IMR-90 (cell line): Measurements from ENCODE around the gene FAM186B. TPM values are rescaled to one million over a fixed set of nuclear protein-coding genes. Genes with fewer than 3 reads are reported as not detected.

Source experiments
- ATAC-seq: fragments of 200-7000 bp; cut with Tn5 transposase; 2 replicates; pipeline ENCODE4 v1.9.1; 2020; ENCODE audit warnings: low read depth, mild to moderate bottlenecking, moderate library complexity
- BruUV-seq: library from RNA; stranded (reverse); fragments of 400-500 nt; replicated peaks from 2 replicates; lab custom pipeline; 2021; lab: Mats Ljungman, UMichigan
- CTCF ChIA-PET: fragments of 300-600 bp; formaldehyde crosslinking; extraction: SDS; loops from one replicate; lab custom pipeline; 2021; ENCODE audit warnings: antibody characterized with exemption; lab: Yijun Ruan, JAX
- POLR2A ChIA-PET: fragments of 300-600 bp; sonication (Branson Sonifier 250); formaldehyde crosslinking; loops from one replicate; lab custom pipeline; 2022; ENCODE audit warnings: antibody characterized with exemption; ENCODE audit not compliant: unreplicated experiment; lab: Charles Lee
- DNase-seq: peaks from one replicate; pipeline ENCODE4 v3.0.0; 2013
- H2AFZ ChIP-seq: replicated peaks from 2 replicates; pipeline ENCODE3; 2013; ENCODE audit warnings: low read length, mild to moderate bottlenecking; ENCODE audit not compliant: poor library complexity
- H2AK5ac ChIP-seq: 2 replicates; pipeline ENCODE4 v1.6.1; 2013; ENCODE audit warnings: low read depth, low read length, inconsistent platforms
- H2AK9ac ChIP-seq: replicated peaks from 2 replicates; pipeline ENCODE3; 2013; ENCODE audit warnings: mild to moderate bottlenecking, low read depth, low read length, moderate library complexity; ENCODE audit not compliant: poor library complexity
- H2BK120ac ChIP-seq: 2 replicates; pipeline ENCODE4 v1.6.1; 2013; ENCODE audit warnings: low read depth, low read length, inconsistent platforms
- H2BK15ac ChIP-seq: 3 replicates; pipeline ENCODE4 v1.6.1; 2013; ENCODE audit warnings: low read depth, low read length, inconsistent platforms
- H2BK20ac ChIP-seq: 2 replicates; pipeline ENCODE4 v1.6.1; 2013; ENCODE audit warnings: low read depth, mild to moderate bottlenecking, inconsistent platforms, low read length, moderate library complexity
- H2BK5ac ChIP-seq: 2 replicates; pipeline ENCODE4 v1.6.1; 2013; ENCODE audit warnings: mild to moderate bottlenecking, low read depth, low read length, inconsistent platforms; ENCODE audit not compliant: poor library complexity, severe bottlenecking
- H3K14ac ChIP-seq: replicated peaks from 2 replicates; pipeline ENCODE4 v1.6.1; 2013; ENCODE audit warnings: low read depth, low read length, inconsistent platforms
- H3K18ac ChIP-seq: 2 replicates; pipeline ENCODE4 v1.6.1; 2013; ENCODE audit warnings: low read depth, low read length, control low read depth
- H3K23ac ChIP-seq: 2 replicates; pipeline ENCODE4 v1.6.1; 2013; ENCODE audit warnings: low read depth, low read length, inconsistent platforms
- H3K27ac ChIP-seq: 2 replicates; pipeline ENCODE4 v1.5.1; 2013; ENCODE audit warnings: mild to moderate bottlenecking, control low read depth, low read length; ENCODE audit not compliant: insufficient read depth
- H3K27me3 ChIP-seq: 2 replicates; pipeline ENCODE4 v1.6.1; 2013; ENCODE audit warnings: low read length; ENCODE audit not compliant: control insufficient read depth, insufficient read depth
- H3K36me3 ChIP-seq: 2 replicates; pipeline ENCODE4 v1.6.1; 2013; ENCODE audit warnings: low read length, mixed read lengths; ENCODE audit not compliant: control insufficient read depth, insufficient read depth
- H3K4ac ChIP-seq: 2 replicates; pipeline ENCODE4 v1.6.1; 2013; ENCODE audit warnings: low read depth, low read length, inconsistent platforms
- H3K4me1 ChIP-seq: 2 replicates; pipeline ENCODE4 v1.6.1; 2013; ENCODE audit warnings: low read length, mixed read lengths; ENCODE audit not compliant: control insufficient read depth, insufficient read depth
- H3K4me2 ChIP-seq: 2 replicates; pipeline ENCODE4 v1.6.1; 2013; ENCODE audit warnings: low read depth, mild to moderate bottlenecking, control low read depth, low read length, moderate library complexity
- H3K4me3 ChIP-seq: 2 replicates; pipeline ENCODE4 v1.5.1; 2013; ENCODE audit warnings: low read depth, mild to moderate bottlenecking, control low read depth, low read length, moderate library complexity; ENCODE audit not compliant: insufficient read depth
- H3K56ac ChIP-seq: 2 replicates; pipeline ENCODE4 v1.6.1; 2013; ENCODE audit warnings: low read length, inconsistent platforms; ENCODE audit not compliant: insufficient read depth; ENCODE audit errors: extremely low read depth
- H3K79me1 ChIP-seq, 2 experiments: 2 replicates each; pipeline ENCODE4 v1.6.1; 2013; ENCODE audit warnings: low read length in 2 of 2, inconsistent platforms in 1 of 2, low read depth in 1 of 2
- H3K9ac ChIP-seq: 2 replicates; pipeline ENCODE4 v1.6.1; 2013; ENCODE audit warnings: low read depth, low read length, control low read depth
- H3K9me1 ChIP-seq: 2 replicates; pipeline ENCODE4 v1.6.1; 2013; ENCODE audit warnings: low read length, inconsistent platforms; ENCODE audit not compliant: insufficient read depth
- H3K9me3 ChIP-seq: 2 replicates; pipeline ENCODE4 v1.6.1; 2013; ENCODE audit warnings: low read length; ENCODE audit not compliant: control insufficient read depth, insufficient read depth
- H4K20me1 ChIP-seq: 2 replicates; pipeline ENCODE4 v1.6.1; 2013; ENCODE audit warnings: low read length, inconsistent platforms; ENCODE audit not compliant: insufficient read depth
- H4K5ac ChIP-seq: 2 replicates; pipeline ENCODE4 v1.6.1; 2013; ENCODE audit warnings: mild to moderate bottlenecking, low read depth, low read length, control low read depth
- H4K8ac ChIP-seq, 2 experiments: 2 replicates each; pipeline ENCODE4 v1.6.1; 2013; ENCODE audit warnings: low read depth in 2 of 2, low read length in 2 of 2, control low read depth in 1 of 2, inconsistent platforms in 1 of 2
- H4K91ac ChIP-seq: 2 replicates; pipeline ENCODE4 v1.6.1; 2013; ENCODE audit warnings: low read depth, low read length, inconsistent platforms; ENCODE audit not compliant: insufficient read depth
- CEBPB ChIP-seq: IDR thresholded peaks from 2 replicates; pipeline ENCODE4 v1.6.1; 2012; ENCODE audit warnings: low read depth, low read length, improper control_type of control experiment
- CHD1 ChIP-seq: IDR thresholded peaks from 2 replicates; pipeline ENCODE4 v1.6.1; 2012; ENCODE audit warnings: low read depth, low read length, improper control_type of control experiment
- CTCF ChIP-seq: conservative IDR thresholded peaks from 2 replicates; pipeline ENCODE4 v1.5.1; 2012; ENCODE audit warnings: mild to moderate bottlenecking, low read depth, low read length, improper control_type of control experiment
- ELK1 ChIP-seq: fragments of 150-350 bp; IDR thresholded peaks from 2 replicates; pipeline ENCODE4 v1.6.1; 2016; ENCODE audit warnings: low read depth, mild to moderate bottlenecking, low read length, moderate library complexity, borderline replicate concordance
- FOS ChIP-seq: fragments of 150-350 bp; IDR thresholded peaks from 2 replicates; pipeline ENCODE4 v1.6.1; 2016; ENCODE audit warnings: low read depth, low read length
- MAZ ChIP-seq: IDR thresholded peaks from 2 replicates; pipeline ENCODE4 v1.6.1; 2012; ENCODE audit warnings: low read depth, mild to moderate bottlenecking, low read length, improper control_type of control experiment, moderate library complexity, borderline replicate concordance
- POLR2A ChIP-seq: IDR thresholded peaks from 2 replicates; pipeline ENCODE4 v1.6.1; 2012; ENCODE audit warnings: mild to moderate bottlenecking, low read depth, low read length
- RAD21 ChIP-seq: IDR thresholded peaks from 2 replicates; pipeline ENCODE4 v1.6.1; 2012; ENCODE audit warnings: low read length, improper control_type of control experiment
- RFX5 ChIP-seq: IDR thresholded peaks from 2 replicates; pipeline ENCODE4 v1.8.0; 2012; ENCODE audit warnings: low read depth, mild to moderate bottlenecking, low read length, moderate library complexity
- USF2 ChIP-seq: fragments of 150-350 bp; IDR thresholded peaks from 2 replicates; pipeline ENCODE4 v1.6.1; 2017; ENCODE audit warnings: mild to moderate bottlenecking, antibody characterized with exemption, low read length, low read depth
- WGBS, 2 experiments: methylation state at CpG; one replicate each; pipeline versions ENCODE4 v1.1.5 to v1.1.7; 2013; ENCODE audit warnings: missing lambda C conversion rate in 2 of 2; ENCODE audit not compliant: insufficient read length in 1 of 2; ENCODE audit errors: extremely low coverage in 2 of 2; 5-methylcytosine and 5-hydroxymethylcytosine counted together
- dilution Hi-C: fragments of 300-500 bp; cut with HindIII; formaldehyde crosslinking; loops from one replicate; pipeline ENCODE4 v1.14.3; 2018; ENCODE audit warnings: low sequenced_read_pairs; ENCODE audit not compliant: unreplicated experiment
- in situ Hi-C: fragments of 300-500 bp; cut with MboI; formaldehyde crosslinking; loops from 3 replicates; pipeline ENCODE4 v1.14.3; 2019; ENCODE audit warnings: low sequenced_read_pairs, inconsistent platforms, mixed read lengths
- intact Hi-C: fragments of 100-400 bp; cut with micrococcal nuclease; formaldehyde crosslinking; loops from 2 replicates; pipeline ENCODE4 v1.10.0; 2022
- polyA plus RNA-seq, 3 experiments: library from polyadenylated mRNA; depleted of rRNA; stranded (reverse); fragments of >200 nt; gene quantifications; 2 replicates each; pipeline ENCODE4 v1.2.3, GENCODE V29; 2012; ENCODE audit warnings: low replicate concordance in 1 of 3
- total RNA-seq: library from RNA; depleted of rRNA; stranded (reverse); fragments of >200 nt; gene quantifications from 2 replicates; pipeline ENCODE4 v1.2.3, GENCODE V29; 2012

Gene FAM186B
- total and polyA plus RNA-seq, 2 of the 4 experiments (the other 2 are of a cell fraction): 0.10 to 0.18 TPM

GRCh38 chr12:49546481-49546880, 59.0 kb downstream of the FAM186B start:
- no TSS peak for BruUV-seq
- Histone ChIP-seq H3K9ac (no peak overlapping the region), H3K4me3 (no peak overlapping the region), H2BK120ac (no peak overlapping the region), H3K36me3 (no peaks in the 10 kb centered on the region), H3K27me3 (peaks cover 81% of the 10 kb centered on the region), H3K4ac (no peak overlapping the region), H3K9me3 (no peaks in the 10 kb centered on the region), H3K18ac (no peak overlapping the region), H3K23ac (no peak overlapping the region), H3K79me1 (no peaks in the 10 kb centered on the region), H2AK9ac (no peak overlapping the region), H4K91ac (no peak overlapping the region), H3K4me1 (peaks cover 3% of the 10 kb centered on the region; the same call in 1 of the 2 replicates), H4K20me1 (no peaks in the 10 kb centered on the region), H4K5ac (no peak overlapping the region), H3K9me1 (no peaks in the 10 kb centered on the region), H4K8ac (no peak overlapping the region), H2AFZ (no peak overlapping the region), H3K4me2 (no peak overlapping the region), H3K56ac (no peak overlapping the region), H2BK20ac (no peak overlapping the region), H2BK15ac (no peak overlapping the region), H2BK5ac (no peak overlapping the region), H2AK5ac (no peak overlapping the region), H3K27ac (no peak overlapping the region), H3K14ac (no peak overlapping the region)
- no peak for DNase-seq
- ATAC-seq: no peak
- intact Hi-C loops (no loop called here), in situ Hi-C loops (no loop called here), dilution Hi-C loops (no loop called here)
- no CpG with 5 or more reads among the region's 3 CpGs for WGBS, 2 experiments
- POLR2A ChIA-PET: no interaction called here
- TF ChIP-seq CTCF: no peak
- no peak for TF ChIP-seq MAZ
- no peak for TF ChIP-seq CHD1
- no peak for TF ChIP-seq RFX5
- TF ChIP-seq USF2: no peak
- TF ChIP-seq RAD21: no peak
- no peak for TF ChIP-seq FOS
- TF ChIP-seq POLR2A: no peak
- TF ChIP-seq CEBPB: no peak
- no peak for TF ChIP-seq ELK1
- CTCF ChIA-PET: no interaction called here
